OCI-LY7 (cell line): Measurements from ENCODE around the gene TMTC2.

Experiments used
- CTCF ChIP-seq: fragments of 200-600 bp; sonication (generic); conservative IDR thresholded peaks from 2 replicates; pipeline ENCODE4 v1.5.1; 2014; ENCODE audit warnings: mild to moderate bottlenecking, antibody characterized with exemption, low read length, moderate library complexity, mixed read lengths
- EZH2phosphoT487 ChIP-seq: fragments of 200-600 bp; sonication (generic); IDR thresholded peaks from 2 replicates; pipeline ENCODE4 v1.6.1; 2018; ENCODE audit warnings: low read depth, borderline replicate concordance, mild to moderate bottlenecking, mixed run types, antibody characterized with exemption, low read length, moderate library complexity, mixed read lengths

GRCh38 chr12:82740129-82741000, 53.7 kb downstream of the TMTC2 start:
- TF ChIP-seq CTCF (no peak), EZH2phosphoT487 (no peak)
